GM21786 (cell line): Measurements from ENCODE around the gene WDR70.
"Not testable (repeated sequence)": the region's sequence is repeated elsewhere in the genome, so short reads cannot be mapped to it uniquely, and the experiment has no call there.

ENCODE experiments used
- ATAC-seq: cut with Tn5 transposase; IDR thresholded peaks from one replicate; pipeline ENCODE4 v1.9.1; 2021; ENCODE audit not compliant: unreplicated experiment

Gene WDR70

GRCh38 chr5:37628876-37629275 is 249.8 kb downstream of the WDR70 start:
- ATAC-seq, result no peak

DNA sequence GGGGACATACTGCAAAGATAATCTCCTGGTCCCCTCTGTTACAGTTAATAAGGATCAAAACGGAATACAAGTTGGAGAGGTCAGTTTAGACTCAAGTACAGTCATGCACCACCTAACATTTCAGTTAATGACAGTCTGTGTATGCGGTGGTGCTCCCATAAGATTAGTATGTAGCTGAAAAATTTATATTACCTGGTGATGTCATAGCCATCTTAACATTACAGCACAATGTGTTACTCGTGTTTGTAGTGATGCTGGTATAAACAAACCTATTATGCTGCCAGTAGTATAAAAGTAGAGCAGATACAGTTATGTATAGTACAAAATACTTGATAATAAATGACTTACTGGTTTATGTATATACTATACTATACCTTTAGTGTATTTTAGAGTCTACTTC is 252.8 kb downstream of the WDR70 start:
- ATAC-seq, result no peak

DNA sequence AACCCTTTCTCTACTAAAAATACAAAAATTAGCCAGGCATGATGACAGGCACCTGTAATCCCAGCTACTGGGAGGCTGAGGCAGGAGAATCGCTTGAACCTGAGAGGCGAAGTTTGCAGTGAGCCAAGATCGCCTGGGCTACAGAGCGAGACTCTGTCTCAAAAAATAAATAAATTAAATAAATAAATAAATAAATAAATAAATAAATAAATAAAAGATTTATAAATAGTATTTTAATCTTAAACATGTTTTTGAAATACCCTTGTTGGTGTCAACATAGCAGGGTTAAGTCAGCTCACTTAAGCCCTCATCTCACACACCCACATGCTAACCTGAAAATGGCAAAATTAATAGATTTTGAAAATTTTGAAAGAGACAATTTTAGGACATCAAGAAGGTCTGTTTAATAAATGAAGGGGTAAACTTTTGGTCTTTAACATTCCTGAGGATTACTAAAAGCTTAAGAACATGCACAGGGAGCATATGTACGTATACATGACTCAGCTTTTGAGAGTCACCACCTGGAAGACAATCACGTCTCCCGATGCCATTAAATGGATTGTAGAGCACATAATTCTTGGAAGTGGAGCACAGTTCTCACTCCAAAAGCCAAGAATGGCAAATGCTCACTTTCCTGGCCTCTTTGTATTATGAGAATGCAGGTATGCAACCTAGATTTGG is 258.2 kb downstream of the WDR70 start:
- no peak for ATAC-seq

DNA sequence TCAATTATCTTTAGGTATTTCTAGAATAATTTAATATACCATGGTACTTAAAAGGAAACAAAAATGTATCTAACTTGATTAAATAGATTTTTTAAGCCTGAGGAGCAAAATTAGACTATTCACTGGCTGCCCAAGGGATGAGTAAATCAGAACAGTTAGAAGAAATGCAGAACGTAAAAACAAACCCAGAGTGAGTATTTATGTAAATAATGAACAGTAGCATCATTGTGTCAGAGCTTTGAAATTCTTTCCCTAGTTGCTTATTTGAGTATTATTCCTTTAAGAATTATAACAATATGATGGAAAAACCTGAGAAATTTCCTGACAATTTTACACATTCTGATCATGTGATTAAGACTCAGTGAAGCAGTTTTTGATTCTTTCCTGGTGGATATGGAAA is 259.8 kb downstream of the WDR70 start:
- no peak for ATAC-seq

DNA sequence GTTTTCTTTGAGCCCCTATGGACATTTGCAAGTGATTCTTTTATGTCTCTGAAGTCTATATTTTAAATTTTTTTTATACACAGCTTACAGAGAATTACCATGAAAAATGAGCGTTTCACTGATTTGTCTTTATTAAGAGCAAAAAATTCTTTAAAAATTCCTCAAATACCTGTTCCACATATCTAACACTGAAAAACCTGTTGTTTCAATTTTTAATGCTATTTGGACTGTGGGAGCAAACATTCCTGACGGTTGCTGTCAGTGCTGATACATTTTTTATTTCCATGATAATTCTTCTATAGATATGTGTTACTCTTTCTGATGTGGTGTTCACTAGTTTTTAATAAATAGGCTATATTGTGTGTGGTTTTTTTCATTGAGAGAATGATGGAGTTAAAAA is 261.0 kb downstream of the WDR70 start:
- ATAC-seq, result no peak

GRCh38 chr5:37641933-37642332 is 262.8 kb downstream of the WDR70 start:
- no peak for ATAC-seq

- no peak for ATAC-seq
Observed at GRCh38 chr5:37645707-37646106, 266.6 kb downstream of the WDR70 start.

- ATAC-seq, result not testable (repeated sequence)
Observed at GRCh38 chr5:37654566-37654965, 275.4 kb downstream of the WDR70 start.

DNA sequence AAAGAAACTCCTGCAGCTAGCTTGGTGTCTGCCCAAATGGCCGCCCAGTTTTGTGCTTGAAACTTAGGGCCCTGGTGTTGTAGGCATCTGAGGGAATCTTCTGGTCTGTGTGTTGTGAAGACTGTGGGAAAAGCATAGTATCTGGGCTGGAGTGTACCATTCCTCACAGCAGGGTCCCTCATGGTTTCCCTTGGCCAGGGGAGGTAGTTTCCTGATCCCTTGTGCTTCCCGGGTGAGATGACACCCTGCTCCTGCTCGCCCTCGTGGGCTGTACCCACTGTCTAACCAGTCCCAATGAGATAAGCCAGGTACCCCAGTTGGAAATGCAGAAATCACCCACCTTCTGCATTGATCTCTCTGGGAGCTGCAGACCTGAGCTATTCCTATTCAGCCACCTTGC is 277.9 kb downstream of the WDR70 start:
- ATAC-seq, result no peak

GRCh38 chr5:37658440-37658839 is 279.3 kb downstream of the WDR70 start:
- no peak for ATAC-seq

DNA sequence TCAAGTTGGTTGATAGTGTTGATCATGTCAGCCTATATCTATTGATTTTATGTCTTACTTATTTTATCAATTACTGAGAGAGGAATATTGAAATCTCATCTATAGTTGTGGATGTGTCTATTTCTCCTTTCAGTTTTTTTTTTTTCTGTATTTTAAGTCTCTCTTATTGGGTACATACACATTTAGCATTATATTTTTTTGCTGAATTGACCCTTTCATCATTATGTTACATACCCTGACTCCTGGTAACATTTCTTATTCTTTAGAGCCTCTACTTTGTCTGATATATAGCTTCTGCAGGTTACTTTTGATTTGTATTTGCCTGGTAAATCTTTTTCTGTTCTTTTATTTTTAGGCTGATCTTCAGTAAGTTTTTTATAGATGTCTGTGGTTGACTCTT is 281.2 kb downstream of the WDR70 start:
- no peak for ATAC-seq

- ATAC-seq, result no peak
Observed at GRCh38 chr5:37661227-37661920, 282.3 kb downstream of the WDR70 start.

DNA sequence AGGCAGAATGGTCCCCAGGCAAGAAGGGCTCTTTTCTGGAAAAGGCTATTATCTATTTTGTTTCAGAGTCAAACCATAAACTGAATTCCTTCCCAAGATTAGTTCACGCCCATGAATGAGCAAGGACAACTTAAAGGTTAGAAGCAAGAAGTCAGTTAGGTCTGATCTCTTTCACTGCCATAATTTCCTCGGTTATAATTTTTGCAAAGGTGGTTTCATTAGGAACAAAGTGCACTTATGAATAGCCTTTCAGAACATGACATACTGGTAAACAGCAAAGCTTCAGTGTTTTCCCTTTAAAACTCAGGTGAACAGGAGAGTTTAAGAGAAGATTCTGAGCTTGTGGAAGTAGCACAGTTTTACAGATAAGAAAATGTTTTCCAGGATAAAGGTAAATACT is 282.8 kb downstream of the WDR70 start:
- ATAC-seq, result no peak

GRCh38 chr5:37662362-37662761 is 283.2 kb downstream of the WDR70 start:
- no peak for ATAC-seq

- ATAC-seq, result no peak
Observed at GRCh38 chr5:37662789-37663485, 283.8 kb downstream of the WDR70 start.

DNA sequence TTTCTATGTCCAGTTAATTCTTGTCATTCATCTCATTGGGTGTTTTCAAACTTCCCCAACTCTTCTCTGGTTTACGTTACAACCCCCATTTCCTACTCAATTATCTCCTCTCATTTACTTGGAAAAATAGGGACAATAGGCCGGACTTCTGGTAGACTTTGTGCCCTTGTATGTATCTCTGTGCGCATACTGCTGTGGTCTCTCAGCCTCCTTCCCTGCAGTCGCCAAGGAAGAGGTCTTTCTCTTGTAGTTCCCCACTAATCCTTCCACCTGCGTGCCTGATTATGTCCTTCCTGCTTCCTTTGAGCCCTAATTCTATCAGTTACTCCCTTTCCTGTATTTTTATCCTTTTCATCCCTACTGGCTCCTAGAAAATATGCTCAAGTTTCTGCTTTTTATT is 284.4 kb downstream of the WDR70 start:
- ATAC-seq, result no peak

DNA sequence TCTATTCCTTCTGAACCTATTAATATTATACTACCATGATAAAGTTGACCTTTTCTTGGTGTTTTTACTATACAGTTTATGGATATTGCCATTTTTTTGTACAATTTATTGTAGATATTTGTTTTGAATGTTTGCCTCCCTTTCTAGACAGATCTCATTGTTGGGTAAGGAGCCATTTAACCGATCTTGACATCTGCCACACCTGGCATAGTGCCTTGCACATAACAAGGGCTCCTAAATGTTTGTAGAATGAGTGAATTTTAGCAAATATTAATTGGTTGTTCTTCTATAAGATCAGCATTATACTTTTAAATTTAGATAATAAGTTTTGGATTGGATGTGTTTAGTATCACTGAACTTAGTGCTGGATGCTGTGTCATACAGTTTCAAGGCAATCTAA is 285.4 kb downstream of the WDR70 start:
- ATAC-seq, result no peak

DNA sequence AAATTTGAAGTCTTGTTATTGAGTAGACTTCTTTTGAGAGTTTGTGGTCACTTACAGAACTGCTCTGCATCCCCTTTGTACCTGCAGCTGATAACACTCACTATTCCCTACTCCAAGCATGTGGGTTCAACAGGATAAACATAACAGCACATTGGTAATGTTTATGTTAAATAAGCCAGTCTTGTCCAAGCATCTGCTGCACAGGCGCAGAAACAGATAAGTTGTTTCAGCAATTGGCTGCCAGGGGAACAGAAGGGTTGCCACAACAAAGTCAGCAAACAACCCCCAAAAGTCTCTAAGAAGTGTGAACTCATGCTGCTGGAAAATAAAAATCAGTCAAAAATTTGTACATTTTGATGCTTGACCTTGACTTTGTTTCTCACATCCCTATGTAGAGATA is 286.2 kb downstream of the WDR70 start:
- ATAC-seq, result no peak

DNA sequence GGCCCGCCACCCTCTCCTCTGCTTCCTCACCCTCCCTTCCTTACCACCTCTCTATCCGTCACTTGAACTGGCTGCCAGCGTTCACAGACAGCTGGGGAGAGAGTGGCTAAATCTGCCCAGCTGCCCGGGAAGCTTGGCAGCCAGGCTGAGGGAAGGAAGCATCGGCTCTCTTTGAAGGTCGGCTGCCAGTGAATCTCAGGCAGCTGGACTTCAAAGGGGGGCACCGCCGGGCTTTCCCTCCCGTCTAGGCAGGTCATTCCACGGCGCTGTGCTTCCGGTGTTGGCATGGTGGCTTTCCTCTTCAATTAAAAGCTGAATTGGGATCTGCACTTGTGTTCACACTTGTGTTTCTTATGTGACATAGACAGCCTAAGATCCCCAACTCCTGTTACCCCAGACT is 286.8 kb downstream of the WDR70 start:
- no peak for ATAC-seq

GRCh38 chr5:37667430-37667829 is 288.3 kb downstream of the WDR70 start:
- ATAC-seq, result no peak

DNA sequence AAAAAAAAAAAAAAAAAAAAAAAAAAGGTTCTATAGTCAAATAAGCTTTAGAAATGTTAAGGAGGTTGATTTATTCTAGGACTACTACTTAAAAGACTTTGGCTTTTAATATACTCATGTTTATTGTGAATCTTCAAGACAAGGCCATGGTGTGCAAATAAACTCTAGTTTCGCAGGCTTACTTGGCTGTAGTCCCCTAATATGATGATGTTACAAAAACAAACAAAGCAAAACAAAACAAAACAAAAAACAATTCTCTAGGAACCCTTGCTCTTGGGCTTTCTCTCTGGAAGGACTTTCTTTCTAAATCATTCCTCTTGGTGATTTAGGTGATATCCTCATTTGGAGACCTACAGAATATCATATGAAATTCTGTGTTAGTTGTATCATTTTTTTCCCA is 288.7 kb downstream of the WDR70 start:
- no peak for ATAC-seq

GRCh38 chr5:37668524-37669047 is 289.5 kb downstream of the WDR70 start:
- no peak for ATAC-seq
